Measurements from ENCODE around the gene UBE2E2. TPM values are rescaled to one million over a fixed set of nuclear protein-coding genes. Genes with fewer than 3 reads are reported as not detected.

Gene UBE2E2
- total RNA-seq, 1 experiment from 2014 or later, result 54.9 TPM

DNA sequence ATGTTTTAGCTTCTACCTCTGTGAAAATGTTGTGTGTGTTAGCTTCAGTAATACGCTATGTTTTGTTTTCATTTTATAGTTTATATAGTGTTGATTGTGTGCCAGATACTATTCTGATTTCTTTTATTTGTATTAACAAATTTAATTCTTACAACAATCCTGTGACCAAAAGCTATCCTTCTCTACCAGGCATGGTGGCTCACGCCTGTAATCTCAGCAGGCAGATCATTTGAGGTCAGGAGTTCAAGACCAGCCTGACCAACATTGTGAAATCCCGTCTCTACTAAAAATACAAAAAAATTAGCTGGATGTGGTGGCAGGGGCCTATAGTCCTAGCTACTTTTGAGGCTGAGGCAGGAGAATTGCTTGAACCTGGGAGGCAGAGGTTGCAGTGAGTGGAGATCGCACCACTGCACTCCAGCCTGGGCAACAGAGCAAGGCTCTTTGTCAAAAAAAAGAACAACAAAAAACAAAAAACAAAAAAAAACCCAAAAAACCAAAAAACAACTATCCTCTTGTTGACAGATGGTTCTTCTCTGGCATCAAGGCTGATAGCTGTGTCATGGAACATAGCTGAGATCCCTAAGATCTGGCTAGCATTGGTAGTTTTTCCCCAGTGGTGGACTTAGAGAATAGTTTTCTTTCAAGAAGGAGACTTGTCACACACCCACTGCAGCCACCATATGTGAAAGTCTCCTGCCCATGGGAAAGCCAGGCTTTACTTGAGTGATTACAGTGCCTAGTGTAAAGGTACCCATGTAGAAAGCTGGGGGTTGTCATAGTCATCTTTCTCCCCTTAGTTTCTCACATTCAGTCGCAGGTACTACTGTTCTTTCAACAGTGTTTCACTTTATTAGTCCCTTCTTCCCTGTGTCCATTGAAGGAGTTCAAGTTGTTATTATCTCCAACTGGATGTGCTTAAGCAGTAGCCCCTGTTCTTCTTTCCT lies 116.5 kb downstream of the UBE2E2 start:
- no peak for DNase-seq (ENCODE audit: low spot score)
- CTCF ChIA-PET, result interaction anchor here (0.6 kb wide), 1 partner anchor 246 kb away, joined by 4 read pairs; no protein-coding TSS in a partner anchor

More for the DNA sequence above, 116.5 kb downstream of the UBE2E2 start:
- TF ChIP-seq, protein P1, sequence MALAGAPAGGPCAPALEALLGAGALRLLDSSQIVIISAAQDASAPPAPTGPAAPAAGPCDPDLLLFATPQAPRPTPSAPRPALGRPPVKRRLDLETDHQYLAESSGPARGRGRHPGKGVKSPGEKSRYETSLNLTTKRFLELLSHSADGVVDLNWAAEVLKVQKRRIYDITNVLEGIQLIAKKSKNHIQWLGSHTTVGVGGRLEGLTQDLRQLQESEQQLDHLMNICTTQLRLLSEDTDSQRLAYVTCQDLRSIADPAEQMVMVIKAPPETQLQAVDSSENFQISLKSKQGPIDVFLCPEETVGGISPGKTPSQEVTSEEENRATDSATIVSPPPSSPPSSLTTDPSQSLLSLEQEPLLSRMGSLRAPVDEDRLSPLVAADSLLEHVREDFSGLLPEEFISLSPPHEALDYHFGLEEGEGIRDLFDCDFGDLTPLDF (CRISPR knock-in tag; IDR thresholded peaks at IDR 0.05), result no peak
- TF ChIP-seq, protein P2, sequence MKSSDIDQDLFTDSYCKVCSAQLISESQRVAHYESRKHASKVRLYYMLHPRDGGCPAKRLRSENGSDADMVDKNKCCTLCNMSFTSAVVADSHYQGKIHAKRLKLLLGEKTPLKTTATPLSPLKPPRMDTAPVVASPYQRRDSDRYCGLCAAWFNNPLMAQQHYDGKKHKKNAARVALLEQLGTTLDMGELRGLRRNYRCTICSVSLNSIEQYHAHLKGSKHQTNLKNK (CRISPR knock-in tag; IDR thresholded peaks at IDR 0.05), result no peak
- TF ChIP-seq, protein P3, sequence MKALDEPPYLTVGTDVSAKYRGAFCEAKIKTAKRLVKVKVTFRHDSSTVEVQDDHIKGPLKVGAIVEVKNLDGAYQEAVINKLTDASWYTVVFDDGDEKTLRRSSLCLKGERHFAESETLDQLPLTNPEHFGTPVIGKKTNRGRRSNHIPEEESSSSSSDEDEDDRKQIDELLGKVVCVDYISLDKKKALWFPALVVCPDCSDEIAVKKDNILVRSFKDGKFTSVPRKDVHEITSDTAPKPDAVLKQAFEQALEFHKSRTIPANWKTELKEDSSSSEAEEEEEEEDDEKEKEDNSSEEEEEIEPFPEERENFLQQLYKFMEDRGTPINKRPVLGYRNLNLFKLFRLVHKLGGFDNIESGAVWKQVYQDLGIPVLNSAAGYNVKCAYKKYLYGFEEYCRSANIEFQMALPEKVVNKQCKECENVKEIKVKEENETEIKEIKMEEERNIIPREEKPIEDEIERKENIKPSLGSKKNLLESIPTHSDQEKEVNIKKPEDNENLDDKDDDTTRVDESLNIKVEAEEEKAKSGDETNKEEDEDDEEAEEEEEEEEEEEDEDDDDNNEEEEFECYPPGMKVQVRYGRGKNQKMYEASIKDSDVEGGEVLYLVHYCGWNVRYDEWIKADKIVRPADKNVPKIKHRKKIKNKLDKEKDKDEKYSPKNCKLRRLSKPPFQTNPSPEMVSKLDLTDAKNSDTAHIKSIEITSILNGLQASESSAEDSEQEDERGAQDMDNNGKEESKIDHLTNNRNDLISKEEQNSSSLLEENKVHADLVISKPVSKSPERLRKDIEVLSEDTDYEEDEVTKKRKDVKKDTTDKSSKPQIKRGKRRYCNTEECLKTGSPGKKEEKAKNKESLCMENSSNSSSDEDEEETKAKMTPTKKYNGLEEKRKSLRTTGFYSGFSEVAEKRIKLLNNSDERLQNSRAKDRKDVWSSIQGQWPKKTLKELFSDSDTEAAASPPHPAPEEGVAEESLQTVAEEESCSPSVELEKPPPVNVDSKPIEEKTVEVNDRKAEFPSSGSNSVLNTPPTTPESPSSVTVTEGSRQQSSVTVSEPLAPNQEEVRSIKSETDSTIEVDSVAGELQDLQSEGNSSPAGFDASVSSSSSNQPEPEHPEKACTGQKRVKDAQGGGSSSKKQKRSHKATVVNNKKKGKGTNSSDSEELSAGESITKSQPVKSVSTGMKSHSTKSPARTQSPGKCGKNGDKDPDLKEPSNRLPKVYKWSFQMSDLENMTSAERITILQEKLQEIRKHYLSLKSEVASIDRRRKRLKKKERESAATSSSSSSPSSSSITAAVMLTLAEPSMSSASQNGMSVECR (CRISPR knock-in tag; IDR thresholded peaks at IDR 0.05; ENCODE audit: borderline replicate concordance), result no peak
- TF ChIP-seq FOXK1 (CRISPR knock-in tag; IDR thresholded peaks at IDR 0.05), result no peak
- no peak for TF ChIP-seq SMAD3 (CRISPR knock-in tag; IDR thresholded peaks at IDR 0.05; ENCODE audit: borderline replicate concordance)
- TF ChIP-seq, protein P4, sequence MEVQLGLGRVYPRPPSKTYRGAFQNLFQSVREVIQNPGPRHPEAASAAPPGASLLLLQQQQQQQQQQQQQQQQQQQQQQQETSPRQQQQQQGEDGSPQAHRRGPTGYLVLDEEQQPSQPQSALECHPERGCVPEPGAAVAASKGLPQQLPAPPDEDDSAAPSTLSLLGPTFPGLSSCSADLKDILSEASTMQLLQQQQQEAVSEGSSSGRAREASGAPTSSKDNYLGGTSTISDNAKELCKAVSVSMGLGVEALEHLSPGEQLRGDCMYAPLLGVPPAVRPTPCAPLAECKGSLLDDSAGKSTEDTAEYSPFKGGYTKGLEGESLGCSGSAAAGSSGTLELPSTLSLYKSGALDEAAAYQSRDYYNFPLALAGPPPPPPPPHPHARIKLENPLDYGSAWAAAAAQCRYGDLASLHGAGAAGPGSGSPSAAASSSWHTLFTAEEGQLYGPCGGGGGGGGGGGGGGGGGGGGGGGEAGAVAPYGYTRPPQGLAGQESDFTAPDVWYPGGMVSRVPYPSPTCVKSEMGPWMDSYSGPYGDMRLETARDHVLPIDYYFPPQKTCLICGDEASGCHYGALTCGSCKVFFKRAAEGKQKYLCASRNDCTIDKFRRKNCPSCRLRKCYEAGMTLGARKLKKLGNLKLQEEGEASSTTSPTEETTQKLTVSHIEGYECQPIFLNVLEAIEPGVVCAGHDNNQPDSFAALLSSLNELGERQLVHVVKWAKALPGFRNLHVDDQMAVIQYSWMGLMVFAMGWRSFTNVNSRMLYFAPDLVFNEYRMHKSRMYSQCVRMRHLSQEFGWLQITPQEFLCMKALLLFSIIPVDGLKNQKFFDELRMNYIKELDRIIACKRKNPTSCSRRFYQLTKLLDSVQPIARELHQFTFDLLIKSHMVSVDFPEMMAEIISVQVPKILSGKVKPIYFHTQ (CRISPR knock-in tag; IDR thresholded peaks at IDR 0.05), result no peak
- TF ChIP-seq SP1 (CRISPR knock-in tag; conservative IDR thresholded peaks at IDR 0.05), result no peak
- TF ChIP-seq, protein P5, sequence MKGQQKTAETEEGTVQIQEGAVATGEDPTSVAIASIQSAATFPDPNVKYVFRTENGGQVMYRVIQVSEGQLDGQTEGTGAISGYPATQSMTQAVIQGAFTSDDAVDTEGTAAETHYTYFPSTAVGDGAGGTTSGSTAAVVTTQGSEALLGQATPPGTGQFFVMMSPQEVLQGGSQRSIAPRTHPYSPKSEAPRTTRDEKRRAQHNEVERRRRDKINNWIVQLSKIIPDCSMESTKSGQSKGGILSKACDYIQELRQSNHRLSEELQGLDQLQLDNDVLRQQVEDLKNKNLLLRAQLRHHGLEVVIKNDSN (CRISPR knock-in tag; IDR thresholded peaks at IDR 0.05), result no peak
- TF ChIP-seq ZNF138 (CRISPR knock-in tag; conservative IDR thresholded peaks at IDR 0.05), result no peak
- TF ChIP-seq ZNF121 (CRISPR knock-in tag; IDR thresholded peaks at IDR 0.05), result no peak
- no peak for TF ChIP-seq FOXJ3 (CRISPR knock-in tag; IDR thresholded peaks at IDR 0.05; ENCODE audit: borderline replicate concordance)
- ATAC-seq, result no peak
- peaks cover 22% of the 10 kb centered on the region for H3K4me1 Mint-ChIP-seq
- POLR2A ChIA-PET, result no interaction called here
- H3K36me3 Mint-ChIP-seq, result peaks cover 5% of the 10 kb centered on the region
- H3K9me3 Mint-ChIP-seq, result peaks cover 14% of the 10 kb centered on the region
- no peak overlapping the region for H3K27ac Mint-ChIP-seq
- no peaks in the 10 kb centered on the region for H3K27me3 Mint-ChIP-seq (ENCODE audit: low read depth)
- H3K4me3 Mint-ChIP-seq, result no peak overlapping the region

Data from WTC11 (cell line).